BE2C (cell line): ENCODE data around the gene RPGRIP1.
"Not testable (repeated sequence)": the region's sequence is repeated elsewhere in the genome, so short reads cannot be mapped to it uniquely, and the experiment has no call there.

Experiments used
- DNase-seq: peaks from one replicate; pipeline ENCODE4 v3.0.0-alpha.2; 2020
- H3K27me3 ChIP-seq: fragments of 250-450 bp; sonication (Bioruptor Pico); 2 replicates; pipeline ENCODE4 v1.5.1; 2020; ENCODE audit warnings: mild to moderate bottlenecking
- H3K36me3 ChIP-seq: fragments of 250-450 bp; sonication (Bioruptor Pico); 2 replicates; pipeline ENCODE4 v1.5.1; 2020; ENCODE audit warnings: mild to moderate bottlenecking
- H3K4me1 ChIP-seq: fragments of 250-450 bp; sonication (Bioruptor Pico); 2 replicates; pipeline ENCODE4 v1.5.1; 2020
- H3K4me3 ChIP-seq: 2 replicates; pipeline ENCODE4 v1.5.1; 2011; ENCODE audit warnings: low read depth, low read length
- H3K9me3 ChIP-seq: fragments of 250-450 bp; sonication (Bioruptor Pico); 2 replicates; pipeline ENCODE4 v1.5.1; 2020
- TF ChIP-seq, protein P1 (sequence below): IDR thresholded peaks from 2 replicates; pipeline ENCODE4 v1.5.1; 2012; ENCODE audit warnings: mild to moderate bottlenecking, low read depth, low read length

RPGRIP1 gene

DNA sequence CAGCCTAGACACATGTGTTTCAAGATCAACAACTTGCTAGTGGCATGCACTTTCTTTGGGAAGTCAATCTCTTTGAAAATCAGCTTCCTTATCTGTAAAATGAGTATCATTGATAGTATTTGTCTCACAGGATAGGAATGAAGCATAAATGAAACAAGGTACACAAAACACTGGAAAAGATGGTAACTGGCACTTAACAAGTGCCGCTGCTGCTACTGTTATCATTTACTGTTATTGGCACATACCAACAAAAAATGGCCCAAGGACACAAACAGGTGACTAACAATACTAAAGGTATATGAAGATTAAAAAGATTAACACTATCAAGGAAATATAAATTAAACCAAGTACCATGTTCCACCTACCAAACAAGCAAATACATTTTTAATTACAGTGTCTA, 31.5 kb upstream of the RPGRIP1 start:
- Histone ChIP-seq H3K4me3 (no peak overlapping the region), H3K36me3 (peaks cover 89% of the 10 kb centered on the region)

DNA sequence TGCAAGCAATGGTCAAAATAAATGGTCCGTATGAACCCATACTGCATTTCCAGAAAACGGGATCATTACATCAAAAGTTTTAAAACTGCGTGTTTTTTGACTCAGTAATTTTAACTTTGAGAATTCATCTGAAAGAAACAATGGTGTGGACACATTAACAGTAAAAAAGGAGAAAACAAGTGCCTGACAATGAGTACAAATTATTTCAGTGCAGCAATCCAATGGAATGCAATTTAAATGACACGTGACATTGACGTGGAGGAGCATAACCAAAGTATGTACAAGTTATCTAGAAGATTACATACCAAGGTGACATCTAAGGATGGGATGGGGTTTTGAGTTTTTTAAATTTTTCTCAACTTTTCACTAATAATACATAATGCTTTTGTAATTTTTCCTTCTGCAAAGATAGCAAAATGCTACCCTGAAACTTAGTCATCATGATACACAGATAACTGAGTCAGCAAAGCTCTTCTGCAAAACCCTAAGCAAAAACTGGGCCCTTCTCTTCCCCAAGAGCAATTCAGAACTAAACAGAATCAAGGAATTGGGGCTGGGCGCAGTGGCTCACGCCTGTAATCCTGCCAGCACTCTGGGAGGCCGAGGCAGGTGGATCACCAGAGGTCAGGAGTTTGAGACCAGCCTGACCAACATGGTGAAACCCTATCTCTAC, 31.0 kb upstream of the RPGRIP1 start:
- Histone ChIP-seq H3K36me3 (peaks cover 87% of the 10 kb centered on the region), H3K4me3 (no peak overlapping the region), H3K4me1 (no peaks in the 10 kb centered on the region), H3K9me3 (no peaks in the 10 kb centered on the region), H3K27me3 (no peaks in the 10 kb centered on the region)
- TF ChIP-seq, protein P1, sequence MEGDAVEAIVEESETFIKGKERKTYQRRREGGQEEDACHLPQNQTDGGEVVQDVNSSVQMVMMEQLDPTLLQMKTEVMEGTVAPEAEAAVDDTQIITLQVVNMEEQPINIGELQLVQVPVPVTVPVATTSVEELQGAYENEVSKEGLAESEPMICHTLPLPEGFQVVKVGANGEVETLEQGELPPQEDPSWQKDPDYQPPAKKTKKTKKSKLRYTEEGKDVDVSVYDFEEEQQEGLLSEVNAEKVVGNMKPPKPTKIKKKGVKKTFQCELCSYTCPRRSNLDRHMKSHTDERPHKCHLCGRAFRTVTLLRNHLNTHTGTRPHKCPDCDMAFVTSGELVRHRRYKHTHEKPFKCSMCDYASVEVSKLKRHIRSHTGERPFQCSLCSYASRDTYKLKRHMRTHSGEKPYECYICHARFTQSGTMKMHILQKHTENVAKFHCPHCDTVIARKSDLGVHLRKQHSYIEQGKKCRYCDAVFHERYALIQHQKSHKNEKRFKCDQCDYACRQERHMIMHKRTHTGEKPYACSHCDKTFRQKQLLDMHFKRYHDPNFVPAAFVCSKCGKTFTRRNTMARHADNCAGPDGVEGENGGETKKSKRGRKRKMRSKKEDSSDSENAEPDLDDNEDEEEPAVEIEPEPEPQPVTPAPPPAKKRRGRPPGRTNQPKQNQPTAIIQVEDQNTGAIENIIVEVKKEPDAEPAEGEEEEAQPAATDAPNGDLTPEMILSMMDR: no peak
- no peak for DNase-seq

More for the DNA sequence above, 31.5 kb upstream of the RPGRIP1 start:
- no peaks in the 10 kb centered on the region for H3K4me1 ChIP-seq
- H3K27me3 ChIP-seq: no peaks in the 10 kb centered on the region
- TF ChIP-seq, protein P1: no peak
- no peaks in the 10 kb centered on the region for H3K9me3 ChIP-seq
- no peak for DNase-seq

DNA sequence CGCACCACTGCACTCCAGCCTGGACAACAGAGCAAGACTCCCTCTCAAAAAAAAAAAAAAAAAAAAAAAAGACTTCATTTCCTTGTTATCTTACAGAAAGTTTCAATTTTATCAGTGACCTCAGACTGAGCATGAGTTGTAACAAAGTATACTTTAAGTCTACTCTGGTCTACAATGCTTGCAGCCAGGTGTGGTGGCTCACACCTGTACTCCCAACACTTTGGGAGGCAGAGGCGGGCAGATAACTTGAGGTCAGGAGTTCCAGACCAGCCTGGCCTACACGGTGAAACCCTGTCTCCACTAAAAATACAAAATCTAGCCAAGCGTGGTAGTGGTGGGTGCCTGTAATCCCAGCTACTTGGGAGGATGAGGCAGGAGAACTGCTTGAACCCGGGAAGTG, 28.7 kb upstream of the RPGRIP1 start:
- Histone ChIP-seq H3K36me3 (peaks cover 86% of the 10 kb centered on the region), H3K4me3 (no peak overlapping the region), H3K4me1 (no peaks in the 10 kb centered on the region), H3K27me3 (no peaks in the 10 kb centered on the region), H3K9me3 (no peaks in the 10 kb centered on the region)
- TF ChIP-seq, protein P1: no peak
- no peak for DNase-seq

DNA sequence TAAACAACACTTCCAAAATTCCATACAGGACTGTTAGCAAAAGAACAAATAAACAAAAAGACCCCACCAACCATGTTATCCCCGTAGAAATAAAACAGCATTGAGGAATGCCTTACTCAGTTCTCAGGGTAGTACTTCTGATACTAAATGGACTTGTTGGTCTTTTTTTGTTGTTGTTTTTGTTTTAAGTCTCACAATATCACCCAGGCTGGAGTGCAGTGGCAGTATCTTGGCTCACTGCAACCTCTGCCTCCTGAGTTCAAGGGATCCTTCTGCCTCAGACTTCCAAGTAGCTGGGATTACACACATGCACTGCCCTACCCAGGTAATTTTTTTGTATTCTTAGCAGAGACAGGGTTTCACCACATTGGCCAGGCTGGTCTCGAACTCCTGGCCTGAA, 27.7 kb upstream of the RPGRIP1 start:
- peaks cover 87% of the 10 kb centered on the region for H3K36me3 ChIP-seq
- TF ChIP-seq, protein P1: no peak
- H3K4me3 ChIP-seq: no peak overlapping the region
- H3K9me3 ChIP-seq: no peaks in the 10 kb centered on the region
- DNase-seq: no peak
- H3K4me1 ChIP-seq: no peaks in the 10 kb centered on the region
- H3K27me3 ChIP-seq: no peaks in the 10 kb centered on the region

DNA sequence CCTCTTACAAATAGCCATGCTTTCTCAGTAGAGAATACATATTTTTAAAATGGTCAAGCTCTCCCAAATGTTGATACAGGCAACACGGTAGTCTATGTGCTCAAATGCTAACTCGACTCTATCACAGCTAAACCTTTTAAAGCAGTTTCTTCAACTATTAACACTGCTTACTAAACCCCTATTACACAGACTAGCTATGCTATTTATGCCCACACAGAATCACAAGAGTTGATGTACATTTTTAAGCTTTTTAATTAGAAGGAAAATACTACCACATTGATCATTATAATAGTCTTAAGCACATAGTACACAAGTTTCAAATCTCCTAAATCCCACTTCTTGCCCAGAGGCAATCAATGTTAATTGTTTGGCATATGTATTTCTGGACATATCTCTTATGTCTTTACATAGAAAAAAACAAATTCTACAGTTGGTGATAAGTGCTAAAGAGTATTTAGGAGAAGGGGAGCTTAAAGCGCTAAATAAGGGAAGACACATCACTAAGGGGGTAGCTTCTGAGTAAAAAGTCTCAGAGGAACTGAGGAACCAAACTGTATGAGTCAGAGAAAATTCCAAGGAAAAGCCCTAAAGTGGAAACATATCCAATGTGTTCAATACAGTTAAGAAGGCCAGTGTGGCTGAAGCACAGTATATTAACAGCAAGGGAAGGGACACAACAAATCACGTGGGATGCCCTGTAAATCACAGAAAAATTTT, 24.3 kb upstream of the RPGRIP1 start:
- TF ChIP-seq, protein P1: no peak
- H3K36me3 ChIP-seq: peaks cover 89% of the 10 kb centered on the region

DNA sequence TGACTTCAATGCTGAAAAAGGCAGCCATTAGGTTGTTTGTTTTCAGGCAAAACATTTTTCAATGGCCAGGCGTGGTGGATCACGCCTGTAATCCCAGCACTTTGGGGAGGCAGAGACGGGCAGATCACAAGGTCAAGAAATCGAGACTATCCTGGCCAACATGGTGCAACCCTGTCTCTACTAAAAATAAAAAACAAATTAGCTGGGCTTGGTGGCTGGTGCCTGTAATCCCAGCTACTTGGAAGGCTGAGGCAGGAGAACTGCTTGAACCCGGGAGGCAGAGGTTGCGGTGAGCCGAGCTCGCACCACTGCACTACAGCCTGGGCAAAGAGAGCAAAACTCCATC, 23.8 kb upstream of the RPGRIP1 start:
- not testable (repeated sequence) for H3K4me1 ChIP-seq, H3K27me3 ChIP-seq, DNase-seq, H3K9me3 ChIP-seq, H3K4me3 ChIP-seq
- peaks cover 88% of the 10 kb centered on the region for H3K36me3 ChIP-seq

More for the DNA sequence above, 24.3 kb upstream of the RPGRIP1 start:
- H3K4me3 ChIP-seq: no peak overlapping the region
- no peak for DNase-seq
- H3K9me3 ChIP-seq: no peaks in the 10 kb centered on the region
- H3K27me3 ChIP-seq: no peaks in the 10 kb centered on the region
- peaks cover 2% of the 10 kb centered on the region; the same call in 1 of the 2 replicates for H3K4me1 ChIP-seq
